Measurements from ENCODE around the gene XRCC3. TPM values are rescaled to one million over a fixed set of nuclear protein-coding genes. Genes with fewer than 3 reads are reported as not detected.
A peak's percentile ranks its signal among the peaks of the same experiment; 100 is the strongest.

Gene XRCC3
- total RNA-seq, 1 experiment from 2014 or later, result 14.5 TPM

DNA sequence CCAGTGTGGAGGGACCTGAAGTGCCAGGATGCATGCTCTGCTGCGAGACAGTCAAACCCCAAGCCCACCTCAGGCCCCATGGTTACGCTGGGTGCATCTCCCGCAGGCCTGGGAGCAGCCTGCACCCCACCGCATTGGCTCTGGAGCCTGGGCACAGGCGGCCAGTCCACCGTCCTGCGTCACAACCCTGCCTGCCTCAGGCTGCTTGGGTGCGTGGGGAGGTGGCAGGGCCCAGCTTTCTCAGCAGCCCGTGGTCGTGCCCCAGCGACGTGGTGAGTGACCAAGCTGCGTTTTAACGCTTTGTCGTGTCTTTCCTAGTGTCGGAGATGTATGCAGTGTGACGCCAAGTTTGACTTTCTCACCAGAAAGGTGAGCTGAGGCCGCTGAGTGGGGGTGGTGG is 11.2 kb upstream of the XRCC3 start:
- DNase-seq (ENCODE audit: low read depth), result no peak

GRCh38 chr14:103725739-103726395 is 10.6 kb upstream of the XRCC3 start:
- no peak for DNase-seq (ENCODE audit: low read depth)

DNA sequence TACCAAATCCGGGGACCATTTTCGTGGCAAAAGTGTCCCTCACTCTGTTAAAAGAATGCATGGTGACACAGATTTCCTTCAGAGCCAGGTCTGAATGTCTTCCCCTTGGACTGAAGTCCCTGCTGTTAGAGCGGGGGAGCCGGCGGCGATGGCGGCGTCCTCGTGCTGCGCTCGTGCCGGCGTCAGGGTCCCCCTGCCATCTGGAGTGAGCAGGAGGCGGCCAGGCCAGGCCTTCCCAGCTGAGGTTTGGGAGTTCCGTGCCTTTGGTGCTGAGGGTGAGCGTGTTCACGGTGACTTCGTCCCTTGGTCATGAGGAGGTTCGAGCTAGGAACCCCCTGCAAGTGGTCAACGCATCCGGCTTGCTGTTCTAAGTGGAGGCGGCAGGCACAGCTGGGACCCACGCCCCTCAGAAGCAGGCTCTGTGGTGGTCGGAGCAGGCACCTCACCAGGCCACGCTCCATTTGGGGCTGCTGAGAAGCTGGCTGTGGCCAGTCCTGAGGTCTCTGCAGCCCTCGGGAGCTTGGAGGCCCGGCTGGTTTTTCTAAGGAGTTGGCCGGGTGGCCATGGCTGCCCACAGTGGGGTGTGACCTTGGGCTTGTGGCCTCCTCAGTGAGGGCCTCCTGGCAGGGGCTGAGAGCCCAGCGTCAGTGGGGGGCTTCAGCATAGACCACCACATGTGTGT is 9.9 kb upstream of the XRCC3 start:
- DNase-seq (ENCODE audit: low read depth), result no peak

DNA sequence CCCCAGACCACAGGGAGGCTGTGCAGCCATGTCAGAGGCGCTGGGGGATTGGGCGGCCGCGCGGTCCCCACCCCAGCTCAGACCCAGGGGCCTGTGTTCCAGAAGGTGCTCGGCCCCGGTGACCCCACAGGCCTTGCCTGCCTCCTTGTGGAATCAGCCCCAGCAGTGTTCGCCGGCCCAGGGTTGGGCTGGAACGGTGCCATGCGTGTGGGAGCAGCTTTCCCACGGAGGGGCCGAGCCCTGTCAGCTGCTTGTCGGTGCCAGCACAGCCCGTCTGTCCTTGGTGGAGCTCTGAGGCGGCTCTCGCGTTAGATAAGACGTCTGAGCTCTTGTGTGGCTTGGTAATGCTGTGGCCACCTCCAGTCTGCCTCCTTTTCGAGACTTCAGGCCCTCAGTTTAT is 8.9 kb upstream of the XRCC3 start:
- DNase-seq (ENCODE audit: low read depth), result no peak

DNA sequence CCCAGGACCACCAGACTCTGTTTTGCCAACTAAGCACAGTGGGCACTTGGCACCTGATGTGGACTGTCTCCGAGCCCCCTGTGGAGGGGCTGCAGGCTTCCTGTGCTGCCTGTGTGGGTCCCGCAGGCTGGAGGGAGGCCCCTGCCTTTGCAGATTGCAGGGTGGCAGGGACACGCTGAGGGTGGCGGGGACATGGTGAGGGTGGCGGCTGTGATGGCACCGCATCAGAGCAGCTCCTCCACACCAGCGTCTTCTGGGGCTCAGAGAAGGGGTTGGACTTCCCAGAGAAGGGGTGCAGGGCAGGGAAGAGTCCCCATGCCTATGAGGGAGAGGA is 8.5 kb upstream of the XRCC3 start:
- no peak for DNase-seq (ENCODE audit: low read depth)

- no peak for DNase-seq (ENCODE audit: low read depth)
These were observed 6.3 kb upstream of the XRCC3 start for GRCh38 chr14:103721334-103722120.

DNA sequence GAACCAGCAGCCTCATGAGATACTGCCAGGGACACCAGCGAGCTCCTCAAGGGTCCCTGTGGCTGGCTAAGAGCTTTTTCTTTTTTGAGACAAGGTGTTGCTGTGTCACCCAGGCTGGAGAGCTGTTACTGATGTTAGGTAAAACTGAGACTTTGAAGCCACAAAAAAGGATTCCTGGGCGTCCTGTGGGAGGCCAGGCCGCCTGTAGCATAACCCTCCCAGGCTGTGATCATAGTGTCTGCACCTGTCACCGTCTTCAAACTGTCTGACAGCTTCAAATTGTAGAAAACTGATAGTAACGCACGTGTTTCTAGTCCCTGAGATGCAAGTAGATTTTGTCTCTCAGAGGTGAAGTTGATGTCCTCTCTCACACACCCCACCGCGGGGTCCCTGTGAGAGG is 4.5 kb upstream of the XRCC3 start:
- DNase-seq (ENCODE audit: low read depth), result no peak

DNA sequence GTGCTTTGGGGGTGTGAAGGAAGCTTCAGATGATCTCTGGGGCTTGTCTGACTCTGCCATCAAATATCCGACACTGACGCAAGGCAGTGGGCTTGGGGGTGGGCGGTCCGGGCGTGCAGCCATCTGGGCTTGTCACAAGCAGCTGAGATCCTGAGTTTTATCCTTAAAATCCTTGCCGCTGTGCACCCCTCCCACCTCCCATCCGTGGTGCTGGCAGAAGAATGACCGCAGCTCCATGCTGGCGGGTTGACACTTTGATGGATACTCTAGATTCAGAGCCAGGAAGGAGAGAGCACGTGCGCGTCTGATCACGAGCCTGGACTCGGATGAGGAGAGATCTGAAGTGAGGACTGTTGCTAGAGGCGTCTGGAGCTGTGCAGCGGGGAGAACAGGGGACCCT is 3.3 kb upstream of the XRCC3 start:
- DNase-seq (ENCODE audit: low read depth), result no peak

DNA sequence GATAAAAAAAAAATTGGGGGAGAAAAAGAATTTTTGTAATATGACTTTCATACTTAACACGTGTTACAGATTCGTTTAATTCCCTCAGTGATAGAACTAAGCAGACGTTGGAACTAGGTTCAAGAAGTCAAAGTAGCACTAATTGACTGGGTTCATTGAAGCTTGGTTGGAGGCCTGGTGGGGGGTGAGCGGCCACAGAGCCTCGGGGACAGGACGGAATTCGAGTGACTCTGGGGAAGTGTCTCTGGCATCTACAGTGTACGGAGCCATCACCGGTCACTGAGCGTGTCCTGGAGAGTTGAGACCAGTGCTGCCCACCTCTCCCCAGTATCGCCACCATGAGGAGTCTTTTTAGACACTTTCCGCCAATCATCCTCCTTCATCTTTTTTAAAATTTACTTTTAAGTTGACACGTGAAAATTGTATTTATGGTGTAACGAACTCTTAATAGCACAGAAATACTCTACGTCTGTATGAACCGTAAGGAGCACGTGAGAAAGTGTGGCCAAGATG is 1.7 kb upstream of the XRCC3 start:
- no peak for DNase-seq (ENCODE audit: low read depth)

GRCh38 chr14:103716091-103716801 is 995 bp upstream of the XRCC3 start:
- peak; percentile 17 for DNase-seq (ENCODE audit: low read depth)

DNA sequence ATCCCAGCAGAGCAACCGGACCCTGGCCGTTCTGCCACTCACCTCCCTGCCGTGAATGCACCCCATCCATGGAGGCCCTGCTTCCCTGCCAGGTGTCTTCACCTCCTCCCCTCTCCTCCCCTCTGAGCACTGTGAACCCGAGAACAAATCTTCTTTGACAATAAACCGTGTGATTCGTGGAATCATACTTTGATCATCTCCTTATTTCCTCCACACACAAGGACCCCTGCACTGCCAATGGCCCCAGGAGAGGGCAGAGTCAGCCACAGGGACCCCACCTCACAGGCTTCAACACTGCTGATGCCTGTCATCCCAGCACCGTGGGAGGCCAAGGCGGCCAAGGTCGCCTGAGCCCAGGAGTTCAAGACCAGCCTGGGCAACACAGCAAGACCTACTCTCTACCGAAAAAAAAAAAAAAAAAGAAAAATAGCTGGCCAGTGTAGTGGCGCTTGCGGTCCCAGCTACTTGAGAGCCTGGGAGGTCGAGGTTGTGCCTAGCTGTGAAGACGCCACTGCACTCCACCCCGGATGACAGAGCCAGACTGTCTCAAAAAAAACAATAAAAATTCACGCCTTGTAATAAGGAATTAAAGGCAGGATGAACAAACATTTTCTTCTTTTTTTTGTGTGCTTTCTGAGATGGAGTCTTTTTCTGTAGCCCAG is 1.1 kb downstream of the XRCC3 start:
- DNase-seq (ENCODE audit: low read depth), result no peak

DNA sequence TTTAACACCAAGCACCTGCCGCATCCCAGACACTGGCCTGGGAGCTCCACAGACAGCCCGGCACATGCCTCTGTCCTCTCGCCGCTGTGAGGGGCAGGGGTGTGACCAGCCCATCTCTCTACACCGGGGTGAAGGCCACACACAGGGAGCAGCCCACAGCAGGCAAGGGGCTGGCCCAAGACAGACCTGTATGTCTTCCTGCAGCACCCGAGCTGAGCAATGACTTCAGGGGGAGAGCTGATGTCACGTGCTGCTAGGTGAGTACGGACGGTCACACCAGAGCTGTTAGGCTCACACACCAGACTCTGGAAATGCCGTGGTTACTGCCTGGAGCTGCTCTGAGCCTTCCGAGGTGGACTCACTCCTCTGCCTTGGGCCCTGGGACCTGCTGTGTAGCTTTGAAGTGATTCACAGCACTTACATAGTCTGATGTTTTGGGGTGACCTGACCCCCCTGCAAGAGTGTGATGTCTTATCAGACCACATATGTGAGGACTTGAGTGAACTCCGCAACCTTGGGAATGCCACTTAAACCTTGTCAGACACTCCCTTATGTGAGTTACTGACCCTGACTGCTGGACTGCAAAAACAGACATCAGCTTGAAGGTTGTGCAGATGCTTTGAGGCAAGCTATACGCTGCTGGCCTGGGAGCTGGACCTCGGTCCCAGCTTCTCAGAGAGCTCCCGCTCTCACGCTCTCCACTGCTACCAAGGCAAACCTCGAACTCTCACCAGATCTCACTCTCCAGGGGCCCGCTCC is 1.8 kb downstream of the XRCC3 start:
- no peak for DNase-seq (ENCODE audit: low read depth)

GRCh38 chr14:103712633-103713247 is 2.5 kb downstream of the XRCC3 start:
- DNase-seq (ENCODE audit: low read depth), result no peak

DNA sequence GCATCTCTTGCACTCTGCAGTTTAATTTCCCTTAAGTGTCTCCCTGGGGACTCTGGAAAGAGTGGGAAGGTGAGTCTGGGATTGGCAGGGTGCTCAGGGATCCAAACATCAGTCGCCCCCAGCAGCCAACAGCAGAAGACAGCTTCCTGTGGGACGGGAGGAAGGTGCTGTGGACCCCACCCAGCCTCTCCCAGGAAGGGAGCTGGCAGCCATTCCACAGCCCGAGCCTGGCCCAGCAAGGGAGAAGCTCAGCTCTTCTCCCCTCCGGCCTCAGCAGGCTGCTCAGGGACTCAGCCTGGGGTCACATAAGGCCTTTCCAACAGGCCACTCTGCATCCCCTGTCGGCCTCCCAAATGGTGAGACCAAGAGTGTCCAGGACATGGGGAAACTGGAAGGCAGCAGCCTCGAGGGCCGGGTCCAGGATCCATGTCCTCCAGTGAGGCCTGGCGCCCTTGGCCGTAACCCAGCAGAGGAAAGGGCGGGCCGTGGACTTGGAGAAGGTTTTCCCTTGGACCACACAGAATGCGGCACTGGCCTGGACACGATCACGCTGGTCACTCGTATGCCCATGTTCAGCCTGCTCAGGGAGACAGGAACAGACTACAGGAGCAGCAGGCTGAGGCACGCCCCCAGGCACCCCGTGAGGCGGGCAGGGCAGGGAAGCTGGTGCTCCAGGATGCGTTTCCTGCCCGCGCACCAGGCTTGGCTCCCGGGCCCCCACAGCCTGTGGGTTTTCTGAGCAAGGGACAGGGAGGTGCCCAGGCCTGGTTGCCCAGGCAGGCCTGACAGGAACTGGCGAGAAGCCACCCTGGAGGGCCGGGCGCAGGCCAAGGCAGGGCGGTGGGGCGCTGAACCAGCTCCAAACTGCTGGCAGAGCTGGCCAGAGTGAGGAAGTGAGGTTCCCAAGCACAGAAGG is 3.5 kb downstream of the XRCC3 start:
- DNase-seq (ENCODE audit: low read depth), result no peak

- no peak for DNase-seq (ENCODE audit: low read depth)
These were observed 4.4 kb downstream of the XRCC3 start for GRCh38 chr14:103710771-103711377.

GRCh38 chr14:103709814-103710213 is 5.4 kb downstream of the XRCC3 start:
- no peak for DNase-seq (ENCODE audit: low read depth)

DNA sequence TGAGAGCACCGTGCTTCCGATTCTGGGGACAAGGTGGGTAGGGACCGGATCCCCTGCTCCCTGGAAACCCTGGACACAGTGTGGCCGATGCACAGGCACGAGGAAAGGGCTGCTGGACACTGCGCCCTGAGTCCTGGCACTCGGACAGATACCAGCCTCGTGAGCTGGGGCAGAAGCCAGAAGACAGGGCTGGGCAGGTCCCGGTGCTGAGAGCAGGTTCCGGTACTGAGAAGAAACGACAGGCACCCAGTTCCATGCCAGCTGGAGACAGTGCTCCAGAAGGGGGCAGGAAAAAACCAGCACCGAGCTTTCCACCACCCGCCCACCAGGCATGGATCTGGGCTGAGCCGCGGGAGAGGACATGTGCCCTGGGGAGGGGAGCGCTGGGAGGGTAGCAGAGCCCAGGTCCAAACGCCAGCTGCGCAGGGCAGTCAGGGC is 6.5 kb downstream of the XRCC3 start:
- no peak for DNase-seq (ENCODE audit: low read depth)

DNA sequence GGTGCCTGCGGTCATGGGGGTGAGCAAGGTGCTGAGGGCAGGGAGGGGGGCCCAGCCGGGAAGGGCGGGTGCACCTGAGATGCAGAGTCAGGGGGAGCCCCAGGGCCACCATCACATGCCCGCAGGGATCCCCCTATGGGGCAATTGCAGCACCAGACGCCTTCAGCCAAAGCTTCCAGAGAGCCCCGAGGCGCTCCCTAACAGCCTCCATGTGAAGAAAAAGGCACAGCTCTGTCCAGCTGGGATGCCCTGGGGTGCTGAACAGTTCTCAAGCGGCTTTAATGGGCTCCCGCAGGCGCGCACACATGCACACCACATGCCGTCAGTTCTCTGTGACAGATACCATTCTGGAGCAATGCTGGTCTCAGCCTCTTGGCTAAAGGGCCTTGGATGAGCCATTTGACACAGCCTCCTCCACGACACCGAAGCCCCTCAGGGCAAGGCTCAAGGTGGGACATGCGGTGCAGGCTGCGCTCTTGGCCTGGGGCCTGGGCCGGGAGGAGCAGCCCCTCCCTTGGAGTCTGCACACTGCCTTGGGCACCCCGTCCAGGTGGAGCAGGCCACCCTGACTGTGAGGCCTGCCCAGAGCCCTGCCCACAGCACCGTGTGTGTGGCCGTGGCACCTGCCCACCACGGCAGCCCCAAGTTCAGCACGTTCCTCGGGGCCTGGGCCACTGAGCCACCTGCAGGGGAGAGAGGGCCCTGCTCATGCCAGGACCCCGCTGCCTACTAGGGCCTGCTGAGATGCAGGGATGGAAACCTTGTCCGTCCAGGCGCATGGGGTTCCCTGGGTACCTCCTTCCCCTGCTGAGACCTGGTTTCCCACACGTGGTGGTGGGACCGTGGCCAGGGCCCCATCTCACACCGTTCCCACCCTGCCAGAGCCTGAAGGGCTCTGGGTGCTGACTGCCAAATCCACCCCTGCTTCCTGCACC is 7.7 kb downstream of the XRCC3 start:
- peak; percentile 16 for DNase-seq (ENCODE audit: low read depth)

Measured in RPMI7951 (cell line).